IPS-NIHi7 (cell line): Measurements from ENCODE around the gene TMEM51.
A peak's percentile ranks its signal among the peaks of the same experiment; 100 is the strongest.

ENCODE experiments used
- DNase-seq: peaks from one replicate; pipeline ENCODE4 v3.0.0; 2012; ENCODE audit warnings: mixed read lengths; ENCODE audit errors: extremely low spot score

Gene TMEM51

GRCh38 chr1:15245593-15246360 is 92.2 kb downstream of the TMEM51 start:
- DNase-seq, result no peak

- peak; percentile 90 for DNase-seq
Measured at GRCh38 chr1:15246960-15247614, 93.5 kb downstream of the TMEM51 start, which contains the start of gene FHAD1. TSS of gene FHAD1 (plus strand) at chr1:15247223. CDS start at chr1:15251785, 4,562 bp downstream.

- DNase-seq, result no peak
Measured at GRCh38 chr1:15248216-15248615, 94.7 kb downstream of the TMEM51 start.

GRCh38 chr1:15249081-15249480 is 95.5 kb downstream of the TMEM51 start:
- no peak for DNase-seq

GRCh38 chr1:15251857-15252835 is 98.6 kb downstream of the TMEM51 start:
- DNase-seq, result no peak

GRCh38 chr1:15254559-15254958 is 101.0 kb downstream of the TMEM51 start:
- DNase-seq, result no peak

GRCh38 chr1:15255582-15256149 is 102.1 kb downstream of the TMEM51 start:
- no peak for DNase-seq

- no peak for DNase-seq
Measured at GRCh38 chr1:15256584-15256983, 103.0 kb downstream of the TMEM51 start.

- no peak for DNase-seq
Measured at GRCh38 chr1:15257309-15257708, 103.8 kb downstream of the TMEM51 start.

GRCh38 chr1:15258833-15259621 is 105.5 kb downstream of the TMEM51 start:
- no peak for DNase-seq

- DNase-seq, result no peak
Measured at GRCh38 chr1:15259622-15260007, 106.1 kb downstream of the TMEM51 start.

- DNase-seq, result peak; percentile 36
Measured at GRCh38 chr1:15260418-15261154, 107.0 kb downstream of the TMEM51 start.

- no peak for DNase-seq
Measured at GRCh38 chr1:15261155-15262002, 107.8 kb downstream of the TMEM51 start.

GRCh38 chr1:15262003-15262377 is 108.4 kb downstream of the TMEM51 start:
- DNase-seq, result no peak

- no peak for DNase-seq
Measured at GRCh38 chr1:15262706-15263105, 109.2 kb downstream of the TMEM51 start.

- no peak for DNase-seq
Measured at GRCh38 chr1:15264769-15265168, 111.2 kb downstream of the TMEM51 start.
